Lung (tissue), 12 donors: ENCODE results near the gene ZNF536. TPM values are rescaled to one million over a fixed set of nuclear protein-coding genes. Genes with fewer than 3 reads are reported as not detected.

ENCODE experiments used
- ATAC-seq: fragments of 200-7000 bp; cut with Tn5 transposase; one replicate; pipeline ENCODE4 v1.9.1; 2020; ENCODE audit warnings: moderate number of reproducible peaks; ENCODE audit not compliant: insufficient read depth, low FRiP score
- DNase-seq, 3 donors: peaks; one replicate each; pipeline ENCODE4 v3.0.0-alpha.2; 2013 to 2017
- H3K27ac ChIP-seq, 2 donors: one replicate each; pipeline ENCODE4 v1.5.1; 2013; ENCODE audit warnings: mild to moderate bottlenecking in 2 of 2, moderate library complexity in 2 of 2, control low read depth in 1 of 2, inconsistent platforms in 1 of 2, low read depth in 1 of 2, low read length in 1 of 2
- H3K27me3 ChIP-seq, 3 donors: one replicate each; pipeline ENCODE4 v1.5.1; 2013; ENCODE audit warnings: low read length in 2 of 3; ENCODE audit not compliant: control insufficient read depth in 3 of 3, insufficient read depth in 3 of 3
- H3K36me3 ChIP-seq, 4 donors: one replicate each; pipeline ENCODE4 v1.5.1; 2013; ENCODE audit warnings: low read length in 4 of 4, mild to moderate bottlenecking in 1 of 4, moderate library complexity in 1 of 4; ENCODE audit not compliant: control insufficient read depth in 4 of 4, insufficient read depth in 4 of 4
- H3K4me1 ChIP-seq, 5 donors: one replicate each; pipeline ENCODE4 v1.5.1; 2013; ENCODE audit warnings: low read length in 5 of 5, mild to moderate bottlenecking in 2 of 5, moderate library complexity in 1 of 5; ENCODE audit not compliant: control insufficient read depth in 5 of 5, insufficient read depth in 5 of 5
- H3K4me3 ChIP-seq: one replicate; pipeline ENCODE4 v1.5.1; 2013; ENCODE audit warnings: mild to moderate bottlenecking, control low read depth, moderate library complexity
- H3K9ac ChIP-seq, 2 donors: one replicate each; pipeline ENCODE4 v1.5.1; 2013; ENCODE audit warnings: low read length in 2 of 2, control low read depth in 1 of 2; ENCODE audit not compliant: insufficient read depth in 1 of 2
- H3K9me3 ChIP-seq, 4 donors: one replicate each; pipeline ENCODE4 v1.5.1; 2013; ENCODE audit warnings: low read length in 3 of 4, mild to moderate bottlenecking in 1 of 4, moderate library complexity in 1 of 4; ENCODE audit not compliant: control insufficient read depth in 4 of 4, insufficient read depth in 3 of 4
- CTCF ChIP-seq: IDR thresholded peaks from 2 replicates; pipeline ENCODE4 v1.5.1; 2012; ENCODE audit warnings: mild to moderate bottlenecking; ENCODE audit errors: control extremely low read depth, extremely low read depth
- WGBS, 2 donors: extraction: QIAGEN DNeasy Blood & Tissue Kit; methylation state at CpG; one replicate each; pipeline ENCODE4 v1.1.7; 2013; 5-methylcytosine and 5-hydroxymethylcytosine counted together
- polyA plus RNA-seq, 2 donors: library from polyadenylated mRNA; stranded (reverse); fragments of 200-250 nt; gene quantifications; one replicate each; pipeline ENCODE4 v1.2.1, GENCODE V29; 2013
- total RNA-seq, 2 donors: library from RNA; depleted of rRNA in 1 of 2; stranded (reverse); fragments of >200 nt in 1 of 2; gene quantifications; one replicate each; pipeline ENCODE4 v1.2.1, GENCODE V29; 2014 to 2021
- donor health status: control.
- donor health status: control.
- donor health status: Bipolar disorder and iron deficiency.
- donor health status: healthy.
- donor health status: DM: yes; HTN: yes; CAD: no.

Gene ZNF536
- total and polyA plus RNA-seq, 4 donors = 0.07 to 5.6 (median 0.21) TPM

GRCh38 chr19:30449078-30449590 is 77.0 kb downstream of the ZNF536 start:
- no peak for ATAC-seq
- 67 to 76% methylated on average over 6 of the region's 6 CpGs for WGBS, 2 donors

GRCh38 chr19:30449673-30450072 is 77.5 kb downstream of the ZNF536 start:
- no peak for ATAC-seq
- TF ChIP-seq CTCF = no peak
- peaks cover 0 to 2% (median 0%) of the 10 kb centered on the region in 4 donors for H3K36me3 ChIP-seq
- H3K4me3 ChIP-seq = no peak overlapping the region
- no peak overlapping the region for H3K27ac ChIP-seq
- peak overlapping the region in 1 of 2 donors; percentile 56 for H3K9ac ChIP-seq
- peaks cover 0 to 11% (median 0%) of the 10 kb centered on the region in 3 donors for H3K27me3 ChIP-seq
- 49 to 52% methylated on average over 8 of the region's 8 CpGs for WGBS, 2 donors
- H3K4me1 ChIP-seq = peaks cover 0 to 48% (median 6%) of the 10 kb centered on the region in 5 donors
- DNase-seq = peak in 2 of 3 donors; percentile 40 to 48
- H3K9me3 ChIP-seq = peaks cover 0 to 2% (median 0%) of the 10 kb centered on the region in 4 donors

More at GRCh38 chr19:30449078-30449590, 77.0 kb downstream of the ZNF536 start:
- Histone ChIP-seq H3K27me3 (peaks cover 0 to 11% (median 0%) of the 10 kb centered on the region in 3 donors), H3K4me3 (no peak overlapping the region), H3K9me3 (peaks cover 0 to 6% (median 0%) of the 10 kb centered on the region in 4 donors), H3K9ac (peak overlapping the region in 1 of 2 donors; percentile 56), H3K27ac (no peak overlapping the region), H3K36me3 (peaks cover 0 to 2% (median 0%) of the 10 kb centered on the region in 4 donors), H3K4me1 (peaks cover 0 to 48% (median 6%) of the 10 kb centered on the region in 5 donors)
- DNase-seq = peak in 1 of 3 donors; percentile 44
- TF ChIP-seq CTCF = no peak

- no peak for ATAC-seq
- H3K27ac ChIP-seq = no peak overlapping the region
Observed at GRCh38 chr19:30450100-30450499, 77.9 kb downstream of the ZNF536 start.

More at GRCh38 chr19:30450100-30450499, 77.9 kb downstream of the ZNF536 start:
- H3K4me3 ChIP-seq = no peak overlapping the region
- H3K27me3 ChIP-seq = peaks cover 0 to 11% (median 0%) of the 10 kb centered on the region in 3 donors
- DNase-seq = peak; percentile 92 to 97 (median 96)
- H3K4me1 ChIP-seq = peaks cover 0 to 48% (median 6%) of the 10 kb centered on the region in 5 donors
- WGBS, 2 donors = 1 to 2% methylated on average over 7 of the region's 7 CpGs
- H3K9ac ChIP-seq = peak overlapping the region in 1 of 2 donors; percentile 87
- H3K36me3 ChIP-seq = peaks cover 0 to 2% (median 0%) of the 10 kb centered on the region in 4 donors
- no peak for TF ChIP-seq CTCF
- peaks cover 0 to 2% (median 0%) of the 10 kb centered on the region in 4 donors for H3K9me3 ChIP-seq
